Measurements from ENCODE around the gene SHB. TPM values are rescaled to one million over a fixed set of nuclear protein-coding genes. Genes with fewer than 3 reads are reported as not detected.

The SHB gene
- total and polyA plus RNA-seq, 8 donors = 3.5 to 37.7 (median 8.5) TPM

GRCh38 chr9:38083858-38084555 is 15.0 kb upstream of the SHB start:
- Histone ChIP-seq H3K4me1 (peaks cover 0 to 20% (median 2%) of the 10 kb centered on the region in 4 donors), H3K27ac (no peak overlapping the region), H3K36me3 (no peaks in the 10 kb centered on the region), H3K27me3 (no peaks in the 10 kb centered on the region), H3K4me3 (no peak overlapping the region), H3K9me3 (no peaks in the 10 kb centered on the region)
- TF ChIP-seq CTCF (IDR thresholded peaks at IDR 0.05) = no peak
- TF ChIP-seq POLR2A (IDR thresholded peaks at IDR 0.05) = no peak
- TF ChIP-seq POLR2AphosphoS5 (IDR thresholded peaks at IDR 0.05) = no peak
- WGBS, 5 donors = 59 to 77% (median 72%) methylated on average over 9 to 10 of the region's 10 CpGs
- DNase-seq = no peak
- intact Hi-C loops (cut with DNase I; ENCODE audit: low total_unique reads) = no loop called here

- DNase-seq = no peak
- WGBS, 5 donors = 58 to 75% (median 61%) methylated on average over 5 of the region's 5 CpGs
- no peak overlapping the region for H3K4me3 ChIP-seq
- no peaks in the 10 kb centered on the region for H3K36me3 ChIP-seq
- no peaks in the 10 kb centered on the region for H3K27me3 ChIP-seq
- intact Hi-C loops (cut with DNase I; ENCODE audit: low total_unique reads) = no loop called here
- H3K9me3 ChIP-seq = no peaks in the 10 kb centered on the region
- TF ChIP-seq POLR2AphosphoS5 (IDR thresholded peaks at IDR 0.05) = no peak
- TF ChIP-seq CTCF (IDR thresholded peaks at IDR 0.05) = no peak
- no peak for TF ChIP-seq POLR2A (IDR thresholded peaks at IDR 0.05)
- TF ChIP-seq EP300 (IDR thresholded peaks at IDR 0.05) = no peak
- H3K4me1 ChIP-seq = peaks cover 0 to 19% (median 2%) of the 10 kb centered on the region in 4 donors
- no peak overlapping the region for H3K27ac ChIP-seq
These were observed 13.6 kb upstream of the SHB start for GRCh38 chr9:38082446-38083287.

DNA sequence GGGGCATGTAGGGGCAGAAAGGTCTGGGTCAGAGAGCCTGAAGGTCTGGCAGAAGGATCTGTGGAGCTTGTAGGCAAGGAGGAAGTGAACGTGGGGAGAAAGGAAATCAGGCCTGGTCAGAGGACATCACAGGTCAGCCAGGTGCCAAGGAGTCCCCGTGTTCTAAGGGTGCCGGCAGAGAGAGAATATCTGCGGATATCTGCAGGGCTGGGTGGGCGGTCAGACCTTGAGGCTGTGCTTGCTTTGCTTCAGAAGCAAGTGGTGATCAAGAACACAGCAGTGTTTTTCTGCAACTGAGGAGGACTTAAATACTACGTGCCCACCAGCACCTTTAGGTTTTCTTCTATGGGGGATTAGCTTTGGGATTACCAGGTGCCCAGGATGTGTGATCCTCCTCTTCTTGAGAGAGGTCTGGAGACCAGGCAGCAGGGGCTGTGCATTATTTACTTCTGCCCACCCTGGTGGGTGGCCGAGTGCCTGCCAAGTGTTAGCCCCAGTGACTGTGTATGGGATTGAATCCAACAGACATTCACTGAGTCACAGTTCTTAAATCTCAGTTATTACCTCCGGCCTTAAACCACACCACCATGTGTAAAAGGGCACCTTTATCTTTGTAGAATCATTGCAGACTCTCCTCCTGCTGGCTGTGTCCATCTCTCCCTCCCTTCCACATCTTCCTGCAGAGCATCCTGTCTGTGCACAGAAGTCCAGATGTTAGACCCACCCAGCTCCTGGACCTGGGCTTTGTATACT is 12.5 kb upstream of the SHB start:
- TF ChIP-seq POLR2AphosphoS5 (IDR thresholded peaks at IDR 0.05) (no peak), CTCF (IDR thresholded peaks at IDR 0.05) (no peak), EP300 (IDR thresholded peaks at IDR 0.05) (no peak), POLR2A (IDR thresholded peaks at IDR 0.05) (no peak)
- DNase-seq = no peak
- Histone ChIP-seq H3K36me3 (no peaks in the 10 kb centered on the region), H3K27ac (no peak overlapping the region), H3K9me3 (no peaks in the 10 kb centered on the region), H3K4me1 (peaks cover 0 to 19% (median 2%) of the 10 kb centered on the region in 4 donors), H3K4me3 (no peak overlapping the region), H3K27me3 (no peaks in the 10 kb centered on the region)
- 71 to 75% (median 75%) methylated on average over 8 of the region's 8 CpGs for WGBS, 5 donors
- intact Hi-C loops (cut with DNase I; ENCODE audit: low total_unique reads) = no loop called here

GRCh38 chr9:38079461-38080031 is 10.5 kb upstream of the SHB start:
- WGBS, 5 donors = 56 to 73% (median 71%) methylated on average over 11 of the region's 11 CpGs
- Histone ChIP-seq H3K27ac (no peak overlapping the region), H3K36me3 (no peaks in the 10 kb centered on the region), H3K27me3 (no peaks in the 10 kb centered on the region), H3K9me3 (no peaks in the 10 kb centered on the region), H3K4me1 (peaks cover 2 to 28% (median 5%) of the 10 kb centered on the region in 4 donors), H3K4me3 (no peak overlapping the region)
- no peak for DNase-seq
- TF ChIP-seq POLR2A (IDR thresholded peaks at IDR 0.05) = no peak
- no peak for TF ChIP-seq EP300 (IDR thresholded peaks at IDR 0.05)
- no peak for TF ChIP-seq CTCF (IDR thresholded peaks at IDR 0.05)
- no peak for TF ChIP-seq POLR2AphosphoS5 (IDR thresholded peaks at IDR 0.05)
- intact Hi-C loops (cut with DNase I; ENCODE audit: low total_unique reads) = no loop called here
